Measurements from ENCODE around the gene KDM5B. TPM values are rescaled to one million over a fixed set of nuclear protein-coding genes. Genes with fewer than 3 reads are reported as not detected.

The KDM5B gene
- total and polyA plus RNA-seq, 9 of the 15 experiments (the other 6 are each of a cell fraction or from before 2014, with no cell fraction given), result 15.4 to 90.6 (median 57.1) TPM

DNA sequence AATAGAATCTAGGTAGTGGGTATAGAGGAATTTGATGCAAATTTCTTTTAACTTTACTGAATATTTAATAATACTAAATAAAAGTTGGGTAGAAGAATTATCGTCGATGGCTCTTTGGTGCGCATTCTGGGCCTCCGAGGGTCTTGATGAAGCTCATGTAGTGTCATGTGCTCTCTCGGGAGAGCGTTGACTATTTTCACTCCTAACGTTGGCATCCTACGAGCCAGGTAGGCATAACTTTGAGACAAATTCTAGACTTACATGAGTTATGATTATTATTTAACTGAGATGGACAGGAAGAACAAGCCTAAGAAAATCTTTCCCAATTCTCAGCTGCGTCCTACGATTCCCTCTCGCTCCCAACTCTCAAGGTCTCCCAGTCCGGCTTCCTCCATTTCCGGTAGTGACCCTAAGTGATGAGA, 2.0 kb upstream of the KDM5B start (continued):
- TF ChIP-seq, protein P1, sequence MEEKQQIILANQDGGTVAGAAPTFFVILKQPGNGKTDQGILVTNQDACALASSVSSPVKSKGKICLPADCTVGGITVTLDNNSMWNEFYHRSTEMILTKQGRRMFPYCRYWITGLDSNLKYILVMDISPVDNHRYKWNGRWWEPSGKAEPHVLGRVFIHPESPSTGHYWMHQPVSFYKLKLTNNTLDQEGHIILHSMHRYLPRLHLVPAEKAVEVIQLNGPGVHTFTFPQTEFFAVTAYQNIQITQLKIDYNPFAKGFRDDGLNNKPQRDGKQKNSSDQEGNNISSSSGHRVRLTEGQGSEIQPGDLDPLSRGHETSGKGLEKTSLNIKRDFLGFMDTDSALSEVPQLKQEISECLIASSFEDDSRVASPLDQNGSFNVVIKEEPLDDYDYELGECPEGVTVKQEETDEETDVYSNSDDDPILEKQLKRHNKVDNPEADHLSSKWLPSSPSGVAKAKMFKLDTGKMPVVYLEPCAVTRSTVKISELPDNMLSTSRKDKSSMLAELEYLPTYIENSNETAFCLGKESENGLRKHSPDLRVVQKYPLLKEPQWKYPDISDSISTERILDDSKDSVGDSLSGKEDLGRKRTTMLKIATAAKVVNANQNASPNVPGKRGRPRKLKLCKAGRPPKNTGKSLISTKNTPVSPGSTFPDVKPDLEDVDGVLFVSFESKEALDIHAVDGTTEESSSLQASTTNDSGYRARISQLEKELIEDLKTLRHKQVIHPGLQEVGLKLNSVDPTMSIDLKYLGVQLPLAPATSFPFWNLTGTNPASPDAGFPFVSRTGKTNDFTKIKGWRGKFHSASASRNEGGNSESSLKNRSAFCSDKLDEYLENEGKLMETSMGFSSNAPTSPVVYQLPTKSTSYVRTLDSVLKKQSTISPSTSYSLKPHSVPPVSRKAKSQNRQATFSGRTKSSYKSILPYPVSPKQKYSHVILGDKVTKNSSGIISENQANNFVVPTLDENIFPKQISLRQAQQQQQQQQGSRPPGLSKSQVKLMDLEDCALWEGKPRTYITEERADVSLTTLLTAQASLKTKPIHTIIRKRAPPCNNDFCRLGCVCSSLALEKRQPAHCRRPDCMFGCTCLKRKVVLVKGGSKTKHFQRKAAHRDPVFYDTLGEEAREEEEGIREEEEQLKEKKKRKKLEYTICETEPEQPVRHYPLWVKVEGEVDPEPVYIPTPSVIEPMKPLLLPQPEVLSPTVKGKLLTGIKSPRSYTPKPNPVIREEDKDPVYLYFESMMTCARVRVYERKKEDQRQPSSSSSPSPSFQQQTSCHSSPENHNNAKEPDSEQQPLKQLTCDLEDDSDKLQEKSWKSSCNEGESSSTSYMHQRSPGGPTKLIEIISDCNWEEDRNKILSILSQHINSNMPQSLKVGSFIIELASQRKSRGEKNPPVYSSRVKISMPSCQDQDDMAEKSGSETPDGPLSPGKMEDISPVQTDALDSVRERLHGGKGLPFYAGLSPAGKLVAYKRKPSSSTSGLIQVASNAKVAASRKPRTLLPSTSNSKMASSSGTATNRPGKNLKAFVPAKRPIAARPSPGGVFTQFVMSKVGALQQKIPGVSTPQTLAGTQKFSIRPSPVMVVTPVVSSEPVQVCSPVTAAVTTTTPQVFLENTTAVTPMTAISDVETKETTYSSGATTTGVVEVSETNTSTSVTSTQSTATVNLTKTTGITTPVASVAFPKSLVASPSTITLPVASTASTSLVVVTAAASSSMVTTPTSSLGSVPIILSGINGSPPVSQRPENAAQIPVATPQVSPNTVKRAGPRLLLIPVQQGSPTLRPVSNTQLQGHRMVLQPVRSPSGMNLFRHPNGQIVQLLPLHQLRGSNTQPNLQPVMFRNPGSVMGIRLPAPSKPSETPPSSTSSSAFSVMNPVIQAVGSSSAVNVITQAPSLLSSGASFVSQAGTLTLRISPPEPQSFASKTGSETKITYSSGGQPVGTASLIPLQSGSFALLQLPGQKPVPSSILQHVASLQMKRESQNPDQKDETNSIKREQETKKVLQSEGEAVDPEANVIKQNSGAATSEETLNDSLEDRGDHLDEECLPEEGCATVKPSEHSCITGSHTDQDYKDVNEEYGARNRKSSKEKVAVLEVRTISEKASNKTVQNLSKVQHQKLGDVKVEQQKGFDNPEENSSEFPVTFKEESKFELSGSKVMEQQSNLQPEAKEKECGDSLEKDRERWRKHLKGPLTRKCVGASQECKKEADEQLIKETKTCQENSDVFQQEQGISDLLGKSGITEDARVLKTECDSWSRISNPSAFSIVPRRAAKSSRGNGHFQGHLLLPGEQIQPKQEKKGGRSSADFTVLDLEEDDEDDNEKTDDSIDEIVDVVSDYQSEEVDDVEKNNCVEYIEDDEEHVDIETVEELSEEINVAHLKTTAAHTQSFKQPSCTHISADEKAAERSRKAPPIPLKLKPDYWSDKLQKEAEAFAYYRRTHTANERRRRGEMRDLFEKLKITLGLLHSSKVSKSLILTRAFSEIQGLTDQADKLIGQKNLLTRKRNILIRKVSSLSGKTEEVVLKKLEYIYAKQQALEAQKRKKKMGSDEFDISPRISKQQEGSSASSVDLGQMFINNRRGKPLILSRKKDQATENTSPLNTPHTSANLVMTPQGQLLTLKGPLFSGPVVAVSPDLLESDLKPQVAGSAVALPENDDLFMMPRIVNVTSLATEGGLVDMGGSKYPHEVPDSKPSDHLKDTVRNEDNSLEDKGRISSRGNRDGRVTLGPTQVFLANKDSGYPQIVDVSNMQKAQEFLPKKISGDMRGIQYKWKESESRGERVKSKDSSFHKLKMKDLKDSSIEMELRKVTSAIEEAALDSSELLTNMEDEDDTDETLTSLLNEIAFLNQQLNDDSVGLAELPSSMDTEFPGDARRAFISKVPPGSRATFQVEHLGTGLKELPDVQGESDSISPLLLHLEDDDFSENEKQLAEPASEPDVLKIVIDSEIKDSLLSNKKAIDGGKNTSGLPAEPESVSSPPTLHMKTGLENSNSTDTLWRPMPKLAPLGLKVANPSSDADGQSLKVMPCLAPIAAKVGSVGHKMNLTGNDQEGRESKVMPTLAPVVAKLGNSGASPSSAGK (IDR thresholded peaks at IDR 0.05), result peak; percentile 61
- TF ChIP-seq CHD4 (IDR thresholded peaks at IDR 0.05; ENCODE audit: insufficient read depth, insufficient replicate concordance, low read depth, low read length, poor library complexity, severe bottlenecking) (peak; percentile 15), KHSRP (IDR thresholded peaks at IDR 0.05) (no peak), CBFA2T3 (IDR thresholded peaks at IDR 0.05) (peak; percentile 33; the same call in 1 of the 2 replicates), ELF1 (tag; IDR thresholded peaks at IDR 0.05) (0 out of 2 replicates have a peak, but pooled peaks have one; percentile 77), HLTF (IDR thresholded peaks at IDR 0.05) (0 out of 2 replicates have a peak, but pooled peaks have one; percentile 23), ZNF75A (CRISPR knock-in tag; IDR thresholded peaks at IDR 0.05) (no peak), GABPA (tag; conservative IDR thresholded peaks at IDR 0.05; ENCODE audit: low read depth) (peak; percentile 79; the same call in 1 of the 2 replicates), NFRKB (IDR thresholded peaks at IDR 0.05; ENCODE audit: low read depth) (0 out of 2 replicates have a peak, but pooled peaks have one; percentile 32), TAF7 (tag; IDR thresholded peaks at IDR 0.05) (peak; percentile 54; the same call in 1 of the 2 replicates)
- TF ChIP-seq, protein P2, sequence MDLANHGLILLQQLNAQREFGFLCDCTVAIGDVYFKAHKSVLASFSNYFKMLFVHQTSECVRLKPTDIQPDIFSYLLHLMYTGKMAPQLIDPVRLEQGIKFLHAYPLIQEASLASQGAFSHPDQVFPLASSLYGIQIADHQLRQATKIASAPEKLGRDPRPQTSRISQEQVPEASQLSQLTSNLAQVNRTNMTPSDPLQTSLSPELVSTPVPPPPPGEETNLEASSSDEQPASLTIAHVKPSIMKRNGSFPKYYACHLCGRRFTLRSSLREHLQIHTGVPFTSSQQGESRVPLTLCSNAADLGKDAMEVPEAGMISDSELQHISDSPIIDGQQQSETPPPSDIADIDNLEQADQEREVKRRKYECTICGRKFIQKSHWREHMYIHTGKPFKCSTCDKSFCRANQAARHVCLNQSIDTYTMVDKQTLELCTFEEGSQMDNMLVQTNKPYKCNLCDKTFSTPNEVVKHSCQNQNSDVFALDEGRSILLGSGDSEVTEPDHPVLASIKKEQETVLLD (IDR thresholded peaks at IDR 0.05), result 0 out of 2 replicates have a peak, but pooled peaks have one; percentile 68
- TF ChIP-seq, protein P3, sequence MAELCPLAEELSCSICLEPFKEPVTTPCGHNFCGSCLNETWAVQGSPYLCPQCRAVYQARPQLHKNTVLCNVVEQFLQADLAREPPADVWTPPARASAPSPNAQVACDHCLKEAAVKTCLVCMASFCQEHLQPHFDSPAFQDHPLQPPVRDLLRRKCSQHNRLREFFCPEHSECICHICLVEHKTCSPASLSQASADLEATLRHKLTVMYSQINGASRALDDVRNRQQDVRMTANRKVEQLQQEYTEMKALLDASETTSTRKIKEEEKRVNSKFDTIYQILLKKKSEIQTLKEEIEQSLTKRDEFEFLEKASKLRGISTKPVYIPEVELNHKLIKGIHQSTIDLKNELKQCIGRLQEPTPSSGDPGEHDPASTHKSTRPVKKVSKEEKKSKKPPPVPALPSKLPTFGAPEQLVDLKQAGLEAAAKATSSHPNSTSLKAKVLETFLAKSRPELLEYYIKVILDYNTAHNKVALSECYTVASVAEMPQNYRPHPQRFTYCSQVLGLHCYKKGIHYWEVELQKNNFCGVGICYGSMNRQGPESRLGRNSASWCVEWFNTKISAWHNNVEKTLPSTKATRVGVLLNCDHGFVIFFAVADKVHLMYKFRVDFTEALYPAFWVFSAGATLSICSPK (IDR thresholded peaks at IDR 0.05; ENCODE audit: borderline replicate concordance), result peak; percentile 79
- TF ChIP-seq, protein P4, sequence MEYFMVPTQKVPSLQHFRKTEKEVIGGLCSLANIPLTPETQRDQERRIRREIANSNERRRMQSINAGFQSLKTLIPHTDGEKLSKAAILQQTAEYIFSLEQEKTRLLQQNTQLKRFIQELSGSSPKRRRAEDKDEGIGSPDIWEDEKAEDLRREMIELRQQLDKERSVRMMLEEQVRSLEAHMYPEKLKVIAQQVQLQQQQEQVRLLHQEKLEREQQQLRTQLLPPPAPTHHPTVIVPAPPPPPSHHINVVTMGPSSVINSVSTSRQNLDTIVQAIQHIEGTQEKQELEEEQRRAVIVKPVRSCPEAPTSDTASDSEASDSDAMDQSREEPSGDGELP (CRISPR knock-in tag; IDR thresholded peaks at IDR 0.05; ENCODE audit: borderline replicate concordance), result 0 out of 2 replicates have a peak, but pooled peaks have one; percentile 72

Measured in K562 (cell line).